A549 (cell line): ENCODE data around the gene CHD6.

Source experiments
- BCL3 ChIP-seq: fragments of >200 bp; sonication (Bioruptor Twin); formaldehyde crosslinking; IDR thresholded peaks from 3 replicates; pipeline ENCODE4 v1.6.1; 2016
- BHLHE40 ChIP-seq: IDR thresholded peaks from 2 replicates; pipeline ENCODE4 v1.6.1; 2012; ENCODE audit warnings: low read depth, low read length, inconsistent platforms
- CTCF ChIP-seq: fragments of >200 bp; sonication (Bioruptor Twin); formaldehyde crosslinking; IDR thresholded peaks from 3 replicates; pipeline ENCODE4 v1.5.1; 2016
- E2F6 ChIP-seq: IDR thresholded peaks from 2 replicates; pipeline ENCODE4 v1.6.1; 2012; ENCODE audit warnings: low read depth, borderline replicate concordance
- EP300 ChIP-seq, 2 experiments: fragments of >200 bp; sonication (Bioruptor Twin); formaldehyde crosslinking; IDR thresholded peaks; 2 replicates in 1 of 2; 3 replicates in 1 of 2; pipeline ENCODE4 v1.6.1; 2016 to 2017
- HOXB5 ChIP-seq: fragments of 250-450 bp; sonication (Bioruptor Pico); IDR thresholded peaks from 2 replicates; pipeline ENCODE4 v1.5.0; 2020; ENCODE audit warnings: mild to moderate bottlenecking, moderate library complexity
- JUNB ChIP-seq: fragments of >200 bp; sonication (Bioruptor Twin); formaldehyde crosslinking; IDR thresholded peaks from 2 replicates; pipeline ENCODE4 v1.6.1; 2016
- KDM5A ChIP-seq: fragments of 200-600 bp; sonication (generic); IDR thresholded peaks from 2 replicates; pipeline ENCODE4 v1.6.1; 2016; ENCODE audit warnings: antibody characterized with exemption, mild to moderate bottlenecking
- MAFK ChIP-seq: fragments of 450-650 bp; IDR thresholded peaks from 2 replicates; pipeline ENCODE4 v1.6.1; 2014; ENCODE audit not compliant: partially characterized antibody
- POLR2AphosphoS2 ChIP-seq: conservative IDR thresholded peaks from 2 replicates; pipeline ENCODE4 v1.6.1; 2012; ENCODE audit warnings: low read length, improper control_type of control experiment, inconsistent platforms
- RFX5 ChIP-seq: fragments of 450-650 bp; IDR thresholded peaks from 2 replicates; pipeline ENCODE4 v1.7.1; 2014; ENCODE audit warnings: antibody characterized with exemption, mild to moderate bottlenecking, moderate library complexity
- RNF2 ChIP-seq: fragments of 200-600 bp; sonication (generic); IDR thresholded peaks from 2 replicates; pipeline ENCODE4 v1.6.1; 2016; ENCODE audit warnings: low read depth, mild to moderate bottlenecking, antibody characterized with exemption, moderate library complexity, borderline replicate concordance
- SMC3 ChIP-seq: fragments of >200 bp; sonication (Bioruptor Twin); formaldehyde crosslinking; IDR thresholded peaks from 3 replicates; pipeline ENCODE4 v1.6.1; 2018; ENCODE audit warnings: inconsistent platforms

GRCh38 chr20:41580350-41580749 is 37.8 kb downstream of the CHD6 start:
- TF ChIP-seq CTCF (no peak), BCL3 (no peak), BHLHE40 (no peak), MAFK (no peak), E2F6 (no peak), JUNB (no peak), EP300 (IDR thresholded peaks at IDR 0.05) (no peak), POLR2AphosphoS2 (no peak), RNF2 (no peak), HOXB5 (CRISPR knock-in tag) (no peak), RFX5 (no peak), KDM5A (no peak), SMC3 (no peak)
